ENCODE data around the gene KLHDC7B.
"Not testable (repeated sequence)": the region's sequence is repeated elsewhere in the genome, so short reads cannot be mapped to it uniquely, and the experiment has no call there.

The KLHDC7B gene

DNA sequence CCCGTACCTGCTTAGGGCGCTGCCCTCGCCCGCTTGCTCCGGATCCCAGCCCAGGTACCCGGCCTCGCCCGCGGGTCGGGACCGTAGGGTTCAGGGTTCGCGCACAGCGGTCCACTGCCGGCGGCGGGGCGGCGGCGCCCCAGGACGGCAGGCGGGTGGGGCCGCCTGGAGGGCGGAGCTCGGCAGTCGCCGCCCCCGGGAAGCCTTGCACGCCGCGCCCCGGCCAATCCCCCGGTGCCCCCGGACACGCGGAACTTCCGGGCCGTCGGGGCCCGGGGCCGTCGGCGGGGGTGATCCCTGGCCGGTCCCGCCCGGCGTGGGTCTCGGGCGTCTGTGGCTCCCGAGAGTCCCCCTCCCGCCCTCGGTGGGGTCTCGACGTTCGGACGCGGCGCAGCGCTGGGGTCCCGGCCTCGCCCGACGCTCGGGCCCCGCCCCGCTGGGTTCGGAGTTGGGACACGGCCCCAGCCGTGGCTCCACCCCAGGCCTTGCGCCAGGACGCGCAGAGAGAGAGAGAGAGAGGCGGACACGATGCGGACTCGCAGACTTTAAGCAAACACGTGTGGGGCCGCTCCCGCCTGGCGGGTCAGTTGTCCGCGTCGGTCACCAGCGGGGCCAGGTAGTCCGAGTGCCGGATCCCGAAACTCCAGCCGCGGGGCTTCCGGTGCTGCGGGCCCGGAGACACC, 15.7 kb upstream of the KLHDC7B start, which contains the start of gene TYMP:
TYMP (minus strand) TSS at position 116 of the 683 bp plus-strand sequence. CDS start 303 bp downstream, outside the sequence.
- DNase-seq (ENCODE audit: low read depth, low spot score) = peak; percentile 58

DNA sequence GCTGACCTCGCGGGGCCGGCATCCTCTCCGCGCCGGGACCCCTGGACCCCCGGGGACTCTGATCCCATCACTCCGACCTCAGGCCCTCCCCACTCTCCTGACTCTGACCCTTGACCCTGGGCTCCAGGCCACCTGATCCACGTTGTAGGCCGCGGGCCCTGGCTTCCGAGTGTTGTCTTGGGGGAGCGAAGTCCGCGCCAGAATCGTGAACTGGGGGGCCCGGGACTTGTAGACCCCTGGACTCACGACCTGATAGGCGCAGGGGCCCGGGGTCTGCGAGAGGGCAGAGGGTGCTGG, 15.2 kb upstream of the KLHDC7B start:
- no peak for DNase-seq (ENCODE audit: low read depth, low spot score)

DNA sequence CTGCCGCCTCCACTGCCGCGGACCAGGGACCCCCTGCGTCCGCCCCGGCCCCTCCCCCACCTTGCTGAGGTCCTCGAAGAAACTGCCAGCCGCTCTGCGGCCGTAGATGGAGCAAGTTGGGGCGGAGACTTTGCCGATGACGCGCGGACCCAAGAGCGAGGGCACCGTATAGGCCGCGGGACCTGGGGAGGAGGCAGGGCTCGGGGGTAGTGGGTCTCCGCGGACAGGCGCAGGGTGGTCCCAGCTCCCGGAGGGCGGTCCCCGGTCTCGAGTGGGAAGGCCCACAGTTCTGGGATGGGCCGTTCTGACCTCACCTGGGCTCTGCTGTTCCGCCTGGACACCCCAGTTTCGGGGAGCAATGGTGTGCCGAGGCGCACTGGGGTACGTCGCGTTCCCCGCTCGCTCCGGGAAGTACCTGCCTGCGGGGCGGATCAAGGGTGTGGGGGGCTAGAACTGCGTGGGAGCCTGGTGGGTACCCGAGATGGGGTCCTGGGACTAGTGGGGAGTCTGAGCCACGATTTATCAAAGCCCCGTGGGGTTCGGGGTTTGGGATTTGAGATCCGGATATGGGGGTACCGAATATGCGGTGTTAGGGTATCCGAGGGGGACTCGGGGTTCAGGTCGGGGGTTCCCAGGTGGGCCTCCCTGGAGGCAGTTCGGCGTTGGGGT, 14.7 kb upstream of the KLHDC7B start:
- peak; percentile 71 for DNase-seq (ENCODE audit: low read depth, low spot score)

DNA sequence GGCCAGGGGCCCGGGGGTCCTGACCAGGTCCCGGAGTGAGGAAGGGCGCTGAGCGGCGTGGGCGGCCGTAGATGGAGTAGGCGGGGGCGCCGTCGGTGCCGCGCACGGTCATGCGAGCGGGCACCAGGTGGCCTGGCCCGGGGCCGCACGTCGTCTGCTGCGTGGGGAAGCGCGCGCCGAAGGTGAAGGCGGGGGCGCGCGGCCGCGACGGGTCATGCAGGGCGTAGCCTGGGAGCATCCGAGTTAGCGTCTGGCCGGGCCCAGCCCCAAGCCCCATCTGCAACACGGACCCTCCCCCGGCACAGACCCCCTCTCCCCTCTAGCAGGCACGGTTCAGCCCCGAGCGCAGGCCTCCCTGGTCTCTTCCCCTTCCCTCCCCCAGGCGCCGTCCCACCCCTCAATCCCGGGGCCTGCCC, 14.1 kb upstream of the KLHDC7B start:
- peak; percentile 21 for DNase-seq (ENCODE audit: low read depth, low spot score)

DNA sequence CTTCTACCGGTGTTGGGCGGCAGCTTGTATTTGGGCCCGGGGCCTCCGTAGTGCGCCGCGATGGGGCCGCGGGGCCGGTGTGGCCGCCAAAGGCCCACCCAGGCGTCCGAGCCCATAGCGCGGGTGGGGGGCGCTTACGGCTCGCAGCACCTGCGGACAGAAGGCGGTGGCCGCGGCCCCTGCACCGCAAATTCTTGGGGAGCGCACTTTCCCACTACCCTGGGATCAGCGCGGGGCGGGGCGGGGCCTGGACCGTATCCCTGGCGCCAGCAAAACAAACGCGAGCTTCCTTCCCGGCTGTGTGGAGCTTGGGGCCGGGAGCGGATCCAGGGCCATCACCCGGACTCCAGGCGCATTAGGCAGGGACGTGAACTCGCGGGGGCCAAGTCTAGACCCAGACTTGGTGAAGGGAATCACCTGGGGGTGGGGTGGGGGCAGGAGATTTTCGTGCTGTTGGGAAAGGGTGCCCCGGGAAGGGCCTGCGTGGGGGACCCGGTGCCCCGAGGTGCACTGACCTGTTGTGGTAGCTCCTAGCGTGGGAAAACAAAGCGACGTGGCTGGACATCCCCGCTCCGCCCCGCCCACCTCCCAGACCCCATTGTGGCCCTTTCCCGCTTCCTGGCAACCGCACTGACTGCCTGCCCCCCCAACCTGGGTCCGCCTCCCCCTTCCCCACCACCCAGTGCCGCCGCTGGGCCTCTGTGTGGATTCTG, 13.6 kb upstream of the KLHDC7B start:
- DNase-seq (ENCODE audit: low read depth, low spot score) = peak; percentile 68

DNA sequence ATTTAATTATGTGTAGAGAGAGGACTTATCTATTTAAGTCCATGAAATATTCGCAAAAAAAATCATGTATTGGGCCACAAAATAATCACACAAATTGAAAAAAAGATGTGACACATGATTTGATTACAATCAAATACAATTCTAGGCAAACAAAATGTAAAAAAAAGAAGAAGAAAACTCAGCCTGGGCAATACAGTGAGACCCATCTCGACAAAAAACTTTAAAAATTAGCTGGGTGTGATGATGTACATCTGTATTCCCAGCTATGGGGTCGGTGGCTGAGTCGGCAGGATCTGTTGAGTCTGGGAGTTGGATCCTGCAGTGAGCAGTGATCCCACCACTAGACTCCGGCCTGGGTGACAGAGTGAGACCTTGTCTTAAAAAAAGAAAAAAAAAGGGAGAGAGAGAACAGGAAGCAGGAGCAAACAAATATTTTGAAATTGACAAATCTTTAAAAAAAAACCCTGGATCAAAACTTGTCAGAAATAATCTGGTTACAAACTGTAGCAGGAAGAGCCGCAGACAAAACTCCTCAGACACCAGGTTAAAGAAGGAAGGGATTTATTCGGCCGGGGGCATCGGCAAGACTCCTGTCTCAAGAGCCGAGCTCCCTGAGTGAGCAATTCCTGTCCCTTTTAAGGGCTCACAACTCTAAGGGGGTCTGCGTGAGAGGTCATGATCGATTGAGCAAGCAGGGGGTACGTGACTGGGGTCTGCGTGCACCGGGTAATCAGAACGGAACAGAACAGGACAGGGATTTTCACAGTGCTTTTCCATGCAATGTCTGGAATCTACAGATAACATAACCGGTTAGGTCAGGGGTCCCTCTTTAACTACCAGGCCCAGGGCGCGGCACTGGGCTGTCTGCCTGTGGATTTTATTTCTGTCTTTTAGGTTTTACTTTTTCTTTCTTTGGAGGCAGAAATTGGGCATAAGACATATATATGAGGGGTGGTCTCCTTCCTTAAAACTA, 12.6 kb upstream of the KLHDC7B start:
- DNase-seq (ENCODE audit: low read depth, low spot score) = no peak

DNA sequence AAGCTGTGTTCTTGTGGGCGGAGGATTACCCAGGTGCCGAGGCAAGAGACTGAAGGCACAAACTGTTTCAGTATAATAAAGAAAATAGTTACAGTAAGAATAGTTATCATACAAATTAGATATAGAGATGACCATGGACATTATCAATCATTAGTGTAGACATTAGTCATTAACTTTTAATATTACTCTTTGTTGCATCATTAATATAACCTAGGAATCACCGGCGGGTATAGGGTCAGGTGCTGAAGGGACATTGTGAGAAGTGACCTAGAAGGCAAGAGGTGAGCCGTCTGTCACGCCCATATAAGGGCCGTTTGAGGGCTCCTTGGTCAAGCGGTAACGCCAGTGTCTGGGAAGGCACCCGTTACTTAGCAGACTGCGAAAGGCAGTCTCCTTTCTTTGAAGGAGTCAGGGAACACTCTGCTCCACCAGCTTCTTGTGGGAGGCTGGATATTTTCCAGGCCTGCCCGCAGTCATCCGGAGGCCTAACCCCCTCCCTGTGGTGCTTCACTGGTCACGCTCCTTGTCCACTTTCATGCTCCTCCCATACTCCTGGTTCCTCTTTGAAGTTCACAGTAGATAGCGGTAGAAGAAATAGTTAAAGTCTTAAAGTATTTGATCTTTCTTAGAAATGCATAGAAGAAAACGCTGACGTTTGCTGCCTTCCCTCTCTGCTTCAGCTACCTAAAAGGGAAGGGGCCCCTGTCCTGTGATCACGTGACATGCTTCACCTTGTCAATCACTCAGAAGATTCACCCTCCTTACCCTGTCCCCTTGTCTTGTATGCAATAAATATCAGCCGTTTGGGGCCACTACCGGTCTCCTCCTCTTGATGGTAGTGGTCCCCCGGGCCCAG, 11.6 kb upstream of the KLHDC7B start:
- DNase-seq (ENCODE audit: low read depth, low spot score) = peak; percentile 34

DNA sequence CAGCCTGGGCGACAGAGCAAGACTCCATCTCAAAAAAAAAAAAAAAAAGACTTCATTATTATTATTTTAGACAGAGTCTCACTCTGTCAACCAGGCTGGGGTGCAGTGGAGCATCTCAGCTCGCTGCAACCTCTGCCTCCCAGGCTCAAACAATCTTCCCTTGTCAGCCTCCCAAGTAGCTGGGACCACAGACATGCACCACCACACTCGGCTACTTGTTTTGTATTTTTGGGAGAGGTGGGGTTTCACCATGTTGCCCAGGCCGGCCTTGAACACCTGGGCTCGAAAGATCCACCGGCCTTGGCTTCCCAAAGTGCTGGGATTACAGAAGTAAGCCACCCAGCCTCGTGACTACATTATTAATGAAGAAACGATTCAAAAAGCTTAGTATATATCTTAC, 10.6 kb upstream of the KLHDC7B start:
- DNase-seq (ENCODE audit: low read depth, low spot score) = no peak

DNA sequence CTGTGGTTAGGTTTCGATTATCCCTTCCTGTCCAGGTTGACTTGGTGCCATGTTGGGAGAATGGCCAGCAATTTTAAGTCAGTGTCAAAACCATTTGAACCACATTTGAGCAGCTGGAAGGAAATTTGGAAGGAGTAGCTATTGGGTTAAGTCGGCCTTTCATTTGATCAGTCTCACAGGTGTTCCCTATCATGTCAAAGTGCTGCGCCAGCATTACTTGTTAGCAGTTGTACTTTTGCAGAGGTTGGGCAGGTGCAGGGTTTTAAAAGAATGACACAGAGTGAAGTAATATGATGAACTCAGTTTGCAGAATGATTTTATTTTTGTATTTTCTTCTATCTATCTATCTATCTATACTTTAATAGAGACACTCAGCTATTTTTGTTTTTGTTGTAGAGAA, 9.5 kb upstream of the KLHDC7B start:
- DNase-seq (ENCODE audit: low read depth, low spot score) = no peak

DNA sequence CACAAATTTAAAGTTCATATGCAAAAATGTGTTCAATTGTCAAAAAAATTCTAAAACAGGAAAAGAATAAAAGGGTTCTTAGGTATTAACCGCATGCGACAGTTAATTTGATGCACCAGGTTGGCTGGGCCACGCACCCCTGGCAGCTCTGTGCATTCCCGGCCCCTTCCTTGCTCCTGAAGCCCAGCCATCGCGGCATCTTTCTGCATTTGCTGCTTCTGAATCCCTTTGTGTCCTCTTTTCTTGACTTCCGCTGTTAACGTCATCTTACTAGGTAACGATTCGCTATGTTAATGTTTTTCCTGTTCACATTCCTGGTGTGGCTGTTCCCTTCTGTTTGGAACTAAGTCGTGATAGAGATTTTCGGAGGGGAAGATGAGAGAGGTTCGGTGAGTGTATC, 7.9 kb upstream of the KLHDC7B start:
- DNase-seq (ENCODE audit: low read depth, low spot score) = no peak

DNA sequence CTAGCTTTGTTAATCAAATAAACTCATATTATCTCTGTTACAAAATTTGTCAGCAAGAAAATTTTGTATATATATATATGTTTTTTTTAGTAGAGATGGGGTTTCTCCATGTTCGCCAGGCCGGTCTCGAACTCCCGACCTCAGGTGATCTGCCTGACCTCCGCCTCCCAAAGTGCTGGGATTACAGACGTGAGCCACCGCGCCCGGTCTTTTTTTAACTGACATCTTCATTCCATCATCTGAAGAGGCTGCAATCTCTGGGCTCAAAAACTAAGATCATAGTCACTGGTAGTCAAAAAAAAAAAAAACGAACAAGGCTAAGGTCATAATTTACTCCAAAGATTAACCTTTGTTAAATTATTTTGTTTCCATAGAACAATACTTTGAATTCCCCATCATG, 5.3 kb upstream of the KLHDC7B start:
- no peak for DNase-seq (ENCODE audit: low read depth, low spot score)

DNA sequence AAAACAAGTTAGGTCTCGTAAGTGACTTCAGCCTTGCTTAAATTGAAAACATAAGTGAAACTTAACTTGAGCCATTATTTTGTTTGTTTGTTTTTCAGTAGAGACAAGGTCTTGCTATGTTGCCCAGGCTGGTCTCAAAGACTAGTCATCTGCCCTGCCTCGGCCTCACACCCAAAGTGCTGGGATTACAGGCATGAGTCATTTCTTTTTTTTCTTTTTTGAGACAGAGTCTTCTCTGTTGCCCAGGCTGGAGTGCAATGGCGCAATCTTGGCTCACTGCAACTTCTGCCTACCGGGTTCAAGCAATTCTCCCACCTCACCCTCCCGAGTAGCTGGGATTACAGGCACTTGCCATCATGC, 4.1 kb upstream of the KLHDC7B start:
- not testable (repeated sequence) for DNase-seq (ENCODE audit: low read depth, low spot score)

DNA sequence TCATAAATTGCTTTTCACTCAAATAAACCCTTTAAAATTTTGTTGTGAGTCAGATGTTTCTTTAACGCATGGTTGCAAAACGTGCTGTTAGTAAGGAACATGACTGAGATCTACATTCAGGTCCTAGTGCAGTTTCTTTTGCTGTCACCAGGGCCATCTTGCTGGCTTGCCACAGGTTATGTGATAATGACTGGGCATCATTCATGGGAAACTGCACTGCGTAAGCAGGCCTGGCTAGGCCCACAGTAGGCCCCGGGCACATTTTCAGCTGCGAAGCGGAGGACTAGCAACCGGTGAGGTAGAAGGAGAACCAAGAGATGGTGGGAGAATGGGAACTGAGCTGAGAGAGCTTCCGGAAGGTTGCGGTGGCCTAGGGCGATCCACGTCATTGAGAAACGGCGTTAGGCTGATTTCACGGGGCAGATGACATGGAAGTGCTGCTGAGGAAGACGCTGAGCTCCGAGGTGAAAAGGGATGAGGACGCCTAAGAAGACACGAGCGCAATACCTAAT, 3.2 kb upstream of the KLHDC7B start:
- no peak for DNase-seq (ENCODE audit: low read depth, low spot score)

DNA sequence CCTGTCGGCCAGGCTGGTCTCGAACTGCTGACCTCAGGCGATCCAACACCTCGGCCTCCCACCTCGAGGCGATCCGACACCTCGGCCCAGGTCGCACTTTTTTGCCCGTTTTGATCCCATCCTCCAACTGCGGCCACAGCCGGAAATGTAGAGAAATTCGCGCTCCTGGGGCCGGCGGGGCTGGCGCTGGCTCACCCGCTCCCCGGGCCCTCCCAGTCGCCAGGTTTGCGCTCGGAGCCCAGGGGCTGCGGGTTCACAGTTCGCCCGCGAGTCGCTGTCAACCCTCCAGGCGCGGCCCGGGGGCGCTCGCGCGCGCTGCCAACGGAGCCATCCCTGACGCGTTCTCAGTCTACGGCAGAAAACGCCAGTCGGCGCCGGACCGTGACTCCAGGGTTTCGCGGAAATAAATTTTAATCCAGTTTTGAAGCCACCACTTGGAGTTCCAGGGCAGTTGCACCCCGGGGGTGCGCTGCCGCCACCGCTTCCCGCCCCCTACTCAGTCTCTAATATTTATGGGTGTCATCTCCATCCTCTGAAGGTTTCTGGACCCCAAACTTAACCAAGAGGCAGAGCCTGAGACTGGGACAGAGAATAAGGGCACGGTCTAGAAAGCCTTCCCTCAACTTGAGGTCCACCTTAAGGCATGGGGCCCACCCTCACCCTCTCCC, 1.5 kb upstream of the KLHDC7B start:
- peak; percentile 77 for DNase-seq (ENCODE audit: low read depth, low spot score)

DNA sequence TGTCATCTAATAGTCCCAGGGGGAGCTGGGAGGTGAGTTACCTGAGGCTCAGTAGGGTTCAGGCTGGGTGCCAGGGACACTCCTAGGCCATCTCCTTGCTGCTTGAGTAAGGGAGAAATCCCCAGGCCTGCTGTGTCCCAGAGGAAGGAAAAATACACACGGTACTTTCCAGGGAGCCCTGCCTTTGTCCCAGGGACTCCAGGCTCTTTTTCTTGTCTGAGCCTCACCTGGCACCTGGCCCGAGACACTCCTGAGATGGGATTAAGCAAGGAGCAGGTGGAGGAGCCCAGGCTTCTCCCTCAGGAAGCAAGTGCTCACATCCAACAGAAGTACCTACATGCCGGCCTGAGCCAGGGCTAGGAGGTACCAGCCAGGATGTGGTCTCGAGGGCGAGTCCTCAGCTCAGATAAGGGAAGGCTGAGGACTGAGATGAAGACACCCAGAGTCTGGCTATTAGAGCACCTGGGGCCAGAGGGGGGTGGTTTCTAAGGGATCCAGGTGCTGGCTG, 899 bp upstream of the KLHDC7B start:
- no peak for DNase-seq (ENCODE audit: low read depth, low spot score)

DNA sequence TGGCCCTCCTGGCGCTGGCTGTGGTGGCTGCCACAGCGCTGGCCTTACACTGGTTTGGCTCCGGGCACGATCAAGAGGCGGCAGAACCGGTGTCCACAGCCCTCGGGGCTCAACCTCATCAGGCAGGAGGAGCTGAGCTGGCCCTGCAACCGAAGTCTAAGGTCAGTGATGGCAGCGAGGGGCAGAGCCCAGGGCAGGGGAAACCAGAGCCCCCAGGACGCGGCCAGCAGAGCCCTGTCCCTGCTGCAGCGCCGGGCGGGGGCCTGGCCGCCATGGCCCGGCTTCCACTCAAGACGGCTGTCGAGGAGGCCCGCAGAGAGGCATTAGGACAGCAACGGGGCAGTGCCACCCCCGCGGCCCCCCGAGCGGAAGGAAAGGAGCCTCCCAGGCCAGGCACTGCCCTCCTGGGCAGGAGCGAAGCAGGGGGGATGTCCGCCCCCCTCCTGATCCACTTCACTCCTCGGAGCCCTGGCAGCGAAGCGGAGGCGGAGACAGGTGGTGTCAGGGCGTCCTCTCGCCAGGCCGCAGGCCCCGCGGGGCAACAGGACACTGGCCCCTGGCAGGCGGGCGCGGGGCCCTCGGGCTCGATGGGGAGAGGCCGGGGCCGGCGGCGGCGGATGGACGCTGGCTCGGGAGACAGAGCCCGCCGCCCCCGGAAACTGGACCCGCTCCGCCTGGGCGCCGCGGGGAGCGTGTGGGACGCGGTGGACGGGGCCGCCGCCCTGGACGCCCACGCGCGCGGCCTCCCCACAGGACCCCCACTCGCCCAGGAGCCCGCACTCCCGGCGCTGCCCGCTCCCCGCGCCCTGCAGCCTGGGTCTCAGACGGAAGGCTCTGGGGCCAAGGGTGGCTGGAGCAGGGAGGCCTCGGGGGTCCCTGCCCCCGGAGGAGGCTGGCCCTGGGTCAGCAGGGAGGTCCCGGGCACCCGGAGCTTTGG, 895 bp downstream of the KLHDC7B start:
- no peak for DNase-seq (ENCODE audit: low read depth, low spot score)

DNA sequence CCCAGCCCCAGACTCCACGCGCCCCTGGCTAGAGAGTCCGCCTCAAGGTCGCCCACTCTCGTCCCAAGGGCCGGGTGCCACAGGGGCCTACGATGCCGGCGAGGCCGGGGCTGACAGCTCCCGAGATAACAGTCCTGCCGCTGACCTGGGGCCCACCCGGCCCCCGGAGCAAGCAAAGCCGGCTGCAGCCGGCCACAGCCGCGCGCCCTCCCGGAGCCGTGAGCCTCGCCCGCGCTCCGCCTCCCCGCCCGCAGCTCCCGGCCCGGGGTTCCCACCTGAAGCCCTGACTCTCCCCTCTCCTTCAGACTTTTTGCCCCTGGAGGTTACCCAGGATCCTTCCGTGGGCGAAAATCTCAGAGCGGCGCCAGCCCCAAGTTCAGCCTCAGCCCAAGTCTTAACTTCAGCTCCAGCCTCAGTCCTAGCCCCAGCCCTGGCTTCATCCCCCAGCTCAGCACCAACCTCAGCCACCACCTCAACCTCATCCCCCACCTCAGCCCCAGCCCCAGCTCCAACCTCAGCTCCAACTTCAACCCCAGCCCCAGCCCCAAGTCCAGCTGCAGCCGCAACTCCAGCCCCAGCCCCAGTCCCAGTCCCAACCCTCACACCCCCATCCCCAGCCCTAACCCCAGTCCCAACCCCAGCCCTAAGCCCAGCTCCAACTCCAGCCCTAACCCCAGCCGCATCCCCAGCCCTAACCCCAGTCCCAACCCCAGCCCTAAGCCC, 1.7 kb downstream of the KLHDC7B start:
- DNase-seq (ENCODE audit: low read depth, low spot score) = no peak
